UCSD-AML1 (cell line): ENCODE measurements around the gene NELFE.
"Not testable (repeated sequence)": the region's sequence is repeated elsewhere in the genome, so short reads cannot be mapped to it uniquely, and the experiment has no call there.

Experiments used
- DNase-seq: peaks from one replicate; lab custom pipeline; 2025; ENCODE audit not compliant: unreplicated experiment; lab: John Stamatoyannopoulos, UW

The NELFE gene

DNA sequence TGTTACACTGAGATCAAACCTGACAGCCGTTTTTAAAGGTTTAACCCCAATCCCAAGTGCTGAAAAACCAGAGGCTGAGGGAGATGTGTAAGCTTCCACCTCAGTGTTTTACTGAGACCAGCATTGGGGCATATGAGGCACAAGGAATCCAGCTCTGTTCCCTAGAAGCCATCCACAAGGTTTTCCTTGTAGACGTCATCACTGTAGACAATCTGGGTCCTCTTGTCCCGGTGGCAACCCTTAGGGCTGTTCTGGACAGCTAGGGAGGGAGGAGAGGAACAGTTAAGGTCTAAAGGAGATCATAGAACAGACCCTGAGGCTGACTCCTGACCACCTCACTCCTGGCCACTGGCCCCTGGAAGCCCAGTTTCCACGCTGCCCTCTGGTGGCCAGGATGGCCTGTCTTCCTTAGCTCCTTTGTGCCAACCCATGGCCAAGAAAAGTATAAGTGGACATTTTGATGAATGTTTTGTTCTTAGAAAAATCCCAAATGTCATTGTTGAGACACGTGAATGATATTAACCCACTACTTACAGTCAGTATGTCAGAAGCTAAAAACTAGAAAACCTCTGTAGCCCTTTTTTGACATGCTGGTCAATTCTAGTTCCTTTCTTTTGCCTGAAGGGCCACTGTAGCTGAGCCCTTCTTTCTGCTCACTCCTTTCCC is 6.5 kb downstream of the NELFE start:
- peak; percentile 39 for DNase-seq

DNA sequence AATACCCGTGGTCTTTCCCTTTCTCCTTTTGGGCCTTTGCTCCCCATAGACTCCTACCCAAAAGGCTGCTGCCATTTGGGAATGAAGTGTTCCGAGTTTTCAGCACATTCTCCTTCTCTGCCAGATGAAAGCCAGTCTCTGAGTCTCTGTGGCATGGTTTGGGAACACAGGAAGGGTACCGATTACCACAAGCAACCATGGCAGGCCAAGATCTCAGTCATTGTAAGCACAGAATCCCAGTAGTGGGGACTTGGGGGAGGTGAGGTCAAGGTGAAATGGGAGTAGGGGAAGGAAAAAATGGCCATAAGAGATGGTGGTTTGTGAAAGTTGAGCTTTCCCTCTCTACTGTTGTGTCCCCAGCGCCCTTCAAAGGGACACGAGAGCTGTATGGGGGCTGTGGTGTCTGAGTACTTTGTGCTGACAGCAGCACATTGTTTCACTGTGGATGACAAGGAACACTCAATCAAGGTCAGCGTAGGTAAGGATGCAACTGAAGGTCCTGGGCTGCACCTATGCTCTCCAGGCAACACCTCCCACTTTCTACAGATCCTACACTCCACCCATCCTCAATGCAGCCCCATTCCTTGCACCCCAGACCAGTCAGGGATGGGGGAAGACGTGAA is 8.7 kb downstream of the NELFE start:
- no peak for DNase-seq

DNA sequence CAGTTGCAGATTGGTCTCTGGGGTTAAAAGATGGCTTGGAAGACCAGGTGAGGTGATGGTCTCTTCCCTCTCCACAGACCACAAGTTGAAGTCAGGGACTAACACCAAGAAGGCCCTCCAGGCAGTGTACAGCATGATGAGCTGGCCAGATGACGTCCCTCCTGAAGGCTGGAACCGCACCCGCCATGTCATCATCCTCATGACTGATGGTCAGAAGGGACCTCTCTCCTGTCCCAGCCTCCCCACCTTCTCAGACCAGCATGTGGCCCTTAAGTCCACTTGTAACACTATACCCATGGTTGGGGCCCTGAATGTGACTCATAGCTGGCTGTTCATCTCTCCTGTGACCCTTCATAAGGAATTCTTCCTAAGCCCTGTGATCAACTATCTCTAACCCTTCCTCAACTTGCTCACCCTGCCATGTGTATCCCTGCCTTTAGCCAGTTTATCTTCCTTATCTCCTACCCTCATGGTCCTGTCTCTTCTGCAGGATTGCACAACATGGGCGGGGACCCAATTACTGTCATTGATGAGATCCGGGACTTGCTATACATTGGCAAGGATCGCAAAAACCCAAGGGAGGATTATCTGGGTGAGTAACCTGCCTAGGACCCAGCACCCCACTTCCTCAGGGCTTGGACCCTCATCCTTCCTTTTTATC is 9.9 kb downstream of the NELFE start:
- DNase-seq: no peak

DNA sequence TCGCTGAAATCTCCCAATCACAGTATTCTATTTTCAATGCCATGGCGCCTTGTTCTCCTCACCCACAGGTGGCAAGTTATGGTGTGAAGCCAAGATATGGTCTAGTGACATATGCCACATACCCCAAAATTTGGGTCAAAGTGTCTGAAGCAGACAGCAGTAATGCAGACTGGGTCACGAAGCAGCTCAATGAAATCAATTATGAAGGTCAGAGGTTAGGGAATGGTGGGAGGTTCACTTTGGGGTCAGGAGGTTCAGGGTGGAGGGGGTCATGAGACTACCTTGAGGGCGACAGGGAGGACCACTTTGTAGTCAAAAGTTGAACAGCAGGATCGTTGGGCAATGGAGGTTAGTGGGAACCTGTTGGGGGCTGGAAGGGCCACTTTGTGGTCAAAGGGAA is 10.5 kb downstream of the NELFE start:
- no peak for DNase-seq

DNA sequence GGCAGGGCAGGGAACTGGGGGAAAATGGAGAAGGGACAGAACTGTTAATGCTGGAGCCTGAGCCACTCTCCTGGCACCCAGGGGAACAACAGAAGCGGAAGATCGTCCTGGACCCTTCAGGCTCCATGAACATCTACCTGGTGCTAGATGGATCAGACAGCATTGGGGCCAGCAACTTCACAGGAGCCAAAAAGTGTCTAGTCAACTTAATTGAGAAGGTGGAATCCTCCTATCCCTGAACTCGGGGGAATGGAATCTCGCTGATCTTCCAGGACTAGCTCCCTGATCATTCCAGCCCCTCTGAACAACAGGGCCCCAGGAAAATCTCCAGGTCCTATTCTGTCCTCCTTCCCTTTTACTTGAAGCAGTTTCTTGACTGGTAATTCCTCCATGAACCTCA is 10.9 kb downstream of the NELFE start:
- DNase-seq: no peak

- DNase-seq: no peak
These were observed 11.6 kb downstream of the NELFE start for GRCh38 chr6:31947070-31947675.

GRCh38 chr6:31946370-31946885 is 12.3 kb downstream of the NELFE start:
- no peak for DNase-seq

- DNase-seq: no peak
These were observed 13.0 kb downstream of the NELFE start, which contains the start of gene CFB for GRCh38 chr6:31945507-31946369. Gene CFB, plus strand, starts transcription at chr6:31946095. Its CDS starts 127 bp downstream, at chr6:31946222.

DNA sequence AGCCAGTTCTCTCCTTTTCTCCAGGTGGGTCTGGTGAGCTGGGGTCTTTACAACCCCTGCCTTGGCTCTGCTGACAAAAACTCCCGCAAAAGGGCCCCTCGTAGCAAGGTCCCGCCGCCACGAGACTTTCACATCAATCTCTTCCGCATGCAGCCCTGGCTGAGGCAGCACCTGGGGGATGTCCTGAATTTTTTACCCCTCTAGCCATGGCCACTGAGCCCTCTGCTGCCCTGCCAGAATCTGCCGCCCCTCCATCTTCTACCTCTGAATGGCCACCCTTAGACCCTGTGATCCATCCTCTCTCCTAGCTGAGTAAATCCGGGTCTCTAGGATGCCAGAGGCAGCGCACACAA is 13.6 kb downstream of the NELFE start:
- no peak for DNase-seq

GRCh38 chr6:31943742-31944141 is 15.0 kb downstream of the NELFE start:
- DNase-seq: no peak

DNA sequence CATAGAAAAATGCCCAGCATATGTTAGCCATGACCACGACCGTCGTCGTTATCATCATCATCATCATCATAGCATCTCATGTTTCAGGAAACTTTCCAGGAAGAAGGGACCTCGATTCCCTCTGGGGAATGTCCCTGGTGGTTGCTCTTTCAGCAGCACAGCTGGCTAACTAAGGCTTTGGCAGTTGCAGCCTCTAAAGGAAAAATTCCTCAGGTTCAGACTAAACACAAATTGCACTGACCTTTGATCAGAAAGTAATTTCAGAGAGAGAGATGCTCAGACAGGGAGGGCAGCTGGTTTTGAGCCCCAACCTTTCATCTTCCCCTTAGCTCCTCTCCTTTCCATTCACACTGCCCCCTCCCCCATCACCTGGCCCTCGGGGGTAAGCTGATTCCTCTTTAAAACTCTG is 18.5 kb downstream of the NELFE start:
- no peak for DNase-seq

GRCh38 chr6:31935823-31936222 is 22.9 kb downstream of the NELFE start:
- DNase-seq: no peak

- DNase-seq: no peak
These were observed 23.8 kb downstream of the NELFE start for GRCh38 chr6:31935021-31935420.

DNA sequence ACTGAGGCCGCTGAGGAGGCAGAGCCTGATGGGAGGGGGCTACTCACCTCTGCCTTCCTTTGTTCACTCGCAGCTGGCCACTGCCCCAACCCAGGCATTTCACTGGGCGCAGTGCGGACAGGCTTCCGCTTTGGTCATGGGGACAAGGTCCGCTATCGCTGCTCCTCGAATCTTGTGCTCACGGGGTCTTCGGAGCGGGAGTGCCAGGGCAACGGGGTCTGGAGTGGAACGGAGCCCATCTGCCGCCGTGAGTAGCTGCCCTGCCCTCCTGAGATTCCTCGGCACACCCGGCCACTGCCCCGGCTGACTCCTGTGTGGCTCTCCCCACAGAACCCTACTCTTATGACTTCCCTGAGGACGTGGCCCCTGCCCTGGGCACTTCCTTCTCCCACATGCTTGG is 25.2 kb downstream of the NELFE start:
- no peak for DNase-seq

- not testable (repeated sequence) for DNase-seq
These were observed 26.6 kb downstream of the NELFE start for GRCh38 chr6:31932137-31932536.

GRCh38 chr6:31930962-31931361 is 27.8 kb downstream of the NELFE start:
- DNase-seq: no peak

- DNase-seq: no peak
These were observed 30.2 kb downstream of the NELFE start for GRCh38 chr6:31928672-31928939.

DNA sequence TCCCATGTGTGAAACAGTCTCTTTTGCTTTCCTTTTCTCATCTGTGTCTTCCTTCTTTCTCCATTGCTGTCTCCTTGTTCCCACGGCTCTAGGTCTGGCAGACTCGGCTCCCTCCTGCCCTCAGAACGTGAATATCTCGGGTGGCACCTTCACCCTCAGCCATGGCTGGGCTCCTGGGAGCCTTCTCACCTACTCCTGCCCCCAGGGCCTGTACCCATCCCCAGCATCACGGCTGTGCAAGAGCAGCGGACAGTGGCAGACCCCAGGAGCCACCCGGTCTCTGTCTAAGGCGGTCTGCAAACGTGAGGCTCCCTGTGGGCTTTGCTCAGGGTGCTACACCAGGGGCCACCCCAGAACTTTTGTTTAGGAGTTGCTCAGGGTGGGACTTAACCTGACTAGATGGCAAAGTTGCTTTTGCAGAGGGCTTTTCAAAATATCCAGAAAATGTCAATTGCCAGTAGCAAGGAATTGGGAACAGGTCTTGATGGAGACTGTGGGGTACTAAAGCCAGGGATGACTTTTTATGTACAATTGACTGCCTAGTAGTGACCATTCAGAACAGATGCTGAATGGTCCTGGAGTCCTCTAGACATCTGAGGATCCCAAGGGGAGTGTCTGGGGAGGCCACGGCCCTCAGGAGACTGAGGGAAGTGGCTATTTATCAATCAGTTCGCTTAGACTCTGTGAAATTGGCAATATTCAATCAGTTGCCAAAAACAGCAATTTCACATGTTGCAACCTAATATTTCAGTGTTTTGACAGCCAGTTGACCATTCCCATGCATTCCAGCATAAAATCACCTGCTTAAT is 30.7 kb downstream of the NELFE start:
- no peak for DNase-seq

DNA sequence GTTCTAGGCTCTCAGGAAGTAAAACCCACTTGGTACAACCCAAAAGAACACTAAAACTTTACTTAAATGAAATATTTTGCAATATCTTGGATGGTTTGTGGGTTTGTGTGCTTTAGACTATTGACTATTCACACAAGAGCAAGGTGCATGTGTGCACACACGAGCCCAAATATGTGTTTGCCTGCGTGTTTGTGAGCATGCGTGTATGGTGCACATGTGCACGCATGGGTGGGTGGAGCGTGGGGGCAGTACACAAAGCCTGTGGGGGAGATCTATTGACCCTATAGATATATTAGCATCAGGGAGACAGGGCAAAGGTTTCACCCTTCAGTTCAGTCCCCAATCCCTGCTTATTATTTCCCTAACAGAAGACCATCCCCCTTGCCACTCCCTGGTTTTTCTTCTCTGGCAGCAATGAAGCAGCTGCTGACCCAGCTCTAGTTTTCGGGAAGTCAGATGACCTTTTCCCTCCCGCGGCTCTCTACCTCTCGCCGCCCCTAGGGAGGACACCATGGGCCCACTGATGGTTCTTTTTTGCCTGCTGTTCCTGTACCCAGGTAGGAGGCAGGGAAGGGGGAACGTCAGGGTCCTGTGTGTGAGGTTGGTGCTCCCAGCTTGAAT is 31.4 kb downstream of the NELFE start, which contains the start of gene C2:
Gene C2 (plus strand): TSS at position 476 of the 621 bp plus-strand sequence. CDS start 36 bp downstream, at position 512.
- no peak for DNase-seq

DNA sequence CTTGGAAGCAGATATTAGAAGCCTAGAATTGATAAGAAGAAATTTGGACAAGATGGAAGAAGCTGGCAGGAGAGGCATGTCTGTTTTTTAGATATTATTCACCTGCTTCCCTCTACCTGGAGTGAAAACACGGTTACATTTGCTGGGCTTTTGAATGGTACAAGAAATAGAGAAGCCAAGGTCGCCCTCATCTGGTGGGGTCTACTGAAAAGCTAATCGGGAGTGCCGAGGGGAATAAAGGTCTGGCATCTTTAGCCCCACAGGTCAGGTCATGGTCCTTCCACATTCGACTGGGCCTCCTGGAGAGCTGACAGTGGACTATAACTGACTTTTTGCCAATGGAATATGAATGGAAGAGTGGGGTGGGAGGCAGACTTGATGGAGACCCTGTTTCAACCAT is 35.8 kb downstream of the NELFE start:
- DNase-seq: no peak
